B cell (primary cell): ENCODE results near the gene QSER1. TPM values are rescaled to one million over a fixed set of nuclear protein-coding genes. Genes with fewer than 3 reads are reported as not detected.

Experiments
- ATAC-seq: fragments of 200-7000 bp; cut with Tn5 transposase; one replicate; pipeline ENCODE4 v1.10.0; 2021; ENCODE audit warnings: low read depth, mild to moderate bottlenecking, moderate number of reproducible peaks, moderate library complexity
- CTCF ChIA-PET: fragments of 350-600 bp; sonication (Branson Sonifier 250); formaldehyde crosslinking; loops from one replicate; lab custom pipeline; 2021; ENCODE audit warnings: antibody characterized with exemption, inconsistent platforms; lab: Charles Lee
- POLR2A ChIA-PET: fragments of 350-600 bp; sonication (Branson Sonifier 250); formaldehyde crosslinking; loops from one replicate; lab custom pipeline; 2021; ENCODE audit warnings: antibody characterized with exemption; lab: Charles Lee
- DNase-seq: peaks from one replicate; pipeline ENCODE4 v3.0.0; 2013
- H2AFZ ChIP-seq: 2 replicates; pipeline ENCODE4 v1.6.1; 2012; ENCODE audit warnings: mild to moderate bottlenecking, low read depth, low read length; ENCODE audit not compliant: insufficient read depth, poor library complexity, severe bottlenecking
- H3K27ac ChIP-seq, 2 donors: 1 replicate in 1 of 2; 2 replicates in 1 of 2; pipeline ENCODE4 v1.5.1; 2012 to 2013; ENCODE audit warnings: low read length in 2 of 2, mild to moderate bottlenecking in 2 of 2, moderate library complexity in 1 of 2
- H3K27me3 ChIP-seq, 4 experiments: fragments of 200-600 bp in 1 of 4; sonication (generic) in 1 of 4; replicated peaks in 1 of 4; 1 replicate in 2 of 4; 2 replicates in 2 of 4; pipeline versions ENCODE4 v1.6.1 to v1.7.0; 2013 to 2016; ENCODE audit warnings: low read length in 3 of 4, mild to moderate bottlenecking in 2 of 4, mixed read lengths in 1 of 4, moderate library complexity in 1 of 4; ENCODE audit not compliant: insufficient read depth in 4 of 4, control insufficient read depth in 3 of 4; ENCODE audit errors: control extremely low read depth in 1 of 4
- H3K36me3 ChIP-seq, 2 experiments: replicated peaks in 1 of 2; 1 replicate in 1 of 2; 2 replicates in 1 of 2; pipeline versions ENCODE4 v1.6.1 to v1.7.1; 2013; ENCODE audit warnings: low read length in 1 of 2; ENCODE audit not compliant: insufficient read depth in 2 of 2, control insufficient read depth in 1 of 2; ENCODE audit errors: control extremely low read depth in 1 of 2, extremely low read depth in 1 of 2
- H3K4me1 ChIP-seq, 2 donors: fragments of 200-600 bp in 1 of 2; sonication (generic) in 1 of 2; 1 replicate in 1 of 2; 2 replicates in 1 of 2; pipeline versions ENCODE4 v1.5.1 to v1.6.1; 2013 to 2017; ENCODE audit warnings: low read length in 2 of 2; ENCODE audit not compliant: control insufficient read depth in 2 of 2, insufficient read depth in 2 of 2
- H3K4me2 ChIP-seq: replicated peaks from 2 replicates; pipeline ENCODE3; 2012; ENCODE audit warnings: mild to moderate bottlenecking, low read depth, low read length; ENCODE audit not compliant: poor library complexity, severe bottlenecking
- H3K4me3 ChIP-seq, 5 experiments: fragments of 200-600 bp in 1 of 5; sonication (generic) in 1 of 5; 1 replicate in 3 of 5; 2 replicates in 2 of 5; pipeline versions ENCODE4 v1.5.1 to v1.7.0; 2011 to 2016; ENCODE audit warnings: low read length in 4 of 5, mild to moderate bottlenecking in 4 of 5, low read depth in 2 of 5, control low read depth in 1 of 5, moderate library complexity in 1 of 5; ENCODE audit not compliant: insufficient read depth in 1 of 5; ENCODE audit errors: control extremely low read depth in 1 of 5, extremely low read depth in 1 of 5
- H3K79me2 ChIP-seq: fragments of 200-600 bp; sonication (generic); one replicate; pipeline ENCODE4 v1.6.0; 2016; ENCODE audit warnings: low read length; ENCODE audit not compliant: control insufficient read depth, insufficient read depth
- H3K9ac ChIP-seq: fragments of 200-600 bp; sonication (generic); 2 replicates; pipeline ENCODE4 v1.6.1; 2017; ENCODE audit warnings: mild to moderate bottlenecking, low read length, moderate library complexity
- H3K9me3 ChIP-seq, 3 donors: one replicate each; pipeline versions ENCODE4 v1.6.1 to v1.7.1; 2013; ENCODE audit warnings: low read length in 2 of 3; ENCODE audit not compliant: control insufficient read depth in 2 of 3, insufficient read depth in 1 of 3; ENCODE audit errors: control extremely low read depth in 1 of 3
- H4K20me1 ChIP-seq: 2 replicates; pipeline ENCODE4 v1.6.0; 2012; ENCODE audit warnings: mild to moderate bottlenecking, low read length; ENCODE audit not compliant: insufficient read depth, control insufficient read depth, poor library complexity, severe bottlenecking
- H3K27ac Mint-ChIP-seq: one replicate; pipeline ENCODE4 v1.8.0; 2021; ENCODE audit warnings: mixed read lengths
- H3K27me3 Mint-ChIP-seq: one replicate; pipeline ENCODE4 v1.8.0; 2021; ENCODE audit warnings: mixed read lengths
- H3K4me1 Mint-ChIP-seq: one replicate; pipeline ENCODE4 v1.8.0; 2021; ENCODE audit warnings: mixed read lengths
- H3K4me3 Mint-ChIP-seq: one replicate; pipeline ENCODE4 v1.8.0; 2021; ENCODE audit warnings: mixed read lengths
- H3K9me3 Mint-ChIP-seq: one replicate; pipeline ENCODE4 v1.8.0; 2022; ENCODE audit warnings: mixed read lengths; ENCODE audit not compliant: insufficient read depth
- CTCF ChIP-seq: fragments of 200-600 bp; IDR thresholded peaks from one replicate; pipeline ENCODE4 v1.8.0; 2022; ENCODE audit warnings: antibody characterized with exemption, mild to moderate bottlenecking
- EZH2 ChIP-seq: IDR thresholded peaks from 2 replicates; pipeline ENCODE4 v1.6.1; 2012; ENCODE audit warnings: borderline replicate concordance, low read depth, mild to moderate bottlenecking, moderate library complexity, low read length; ENCODE audit not compliant: insufficient read depth, poor library complexity, severe bottlenecking
- WGBS: methylation state at CpG from one replicate; pipeline ENCODE4 v1.1.5; 2013; ENCODE audit warnings: missing lambda C conversion rate; ENCODE audit not compliant: insufficient coverage; 5-methylcytosine and 5-hydroxymethylcytosine counted together
- intact Hi-C: fragments of 100-400 bp; cut with micrococcal nuclease; formaldehyde crosslinking; loops from one replicate; pipeline ENCODE4 v1.10.0; 2022
- polyA plus RNA-seq: library from polyadenylated mRNA; depleted of rRNA; stranded (reverse); fragments of >200 nt; gene quantifications from 2 replicates; pipeline ENCODE4 v1.2.3, GENCODE V29; 2012
- total RNA-seq, 2 donors: library from RNA; stranded (reverse); fragments of 120-200 nt in 1 of 2; gene quantifications; 1 replicate in 1 of 2; 2 replicates in 1 of 2; pipeline versions ENCODE4 v1.2.3 to v1.2.4, GENCODE V29; 2013 to 2022

The QSER1 gene
- total and polyA plus RNA-seq, 2 donors (not counting 1 experiment from before 2014, with no cell fraction given), result 2.5 to 23.1 TPM

- H3K27me3 ChIP-seq, result no peaks in the 10 kb centered on the region
- peaks cover 3% of the 10 kb centered on the region for H3K4me1 Mint-ChIP-seq
- no peaks in the 10 kb centered on the region for H3K79me2 ChIP-seq
- no peak for TF ChIP-seq EZH2
- no peak for TF ChIP-seq CTCF
- ChIA-PET POLR2A (no interaction called here), CTCF (no interaction called here)
- no peaks in the 10 kb centered on the region for H4K20me1 ChIP-seq
- ATAC-seq, result no peak
- no peak overlapping the region for H3K9ac ChIP-seq
- peaks cover 14% of the 10 kb centered on the region for H3K27me3 Mint-ChIP-seq
- H3K27ac Mint-ChIP-seq, result no peak overlapping the region
- no peak overlapping the region for H3K4me3 Mint-ChIP-seq
- 96% methylated on average over 3 of the region's 3 CpGs for WGBS
- H2AFZ ChIP-seq, result no peak overlapping the region
- intact Hi-C loops, result no loop called here
- H3K36me3 ChIP-seq, result no peaks in the 10 kb centered on the region
- H3K9me3 ChIP-seq, result peaks cover 3 to 9% (median 7%) of the 10 kb centered on the region in 3 donors
- no peak overlapping the region for H3K4me3 ChIP-seq
- H3K4me2 ChIP-seq, result no peak overlapping the region
- H3K4me1 ChIP-seq, result no peaks in the 10 kb centered on the region
- H3K27ac ChIP-seq, result no peak overlapping the region
- peaks cover 10% of the 10 kb centered on the region for H3K9me3 Mint-ChIP-seq
- no peak for DNase-seq
These were observed 98.8 kb downstream of the QSER1 start for GRCh38 chr11:32991427-32991826.

- H3K27me3 Mint-ChIP-seq, result peaks cover 19% of the 10 kb centered on the region
- Histone ChIP-seq H3K36me3 (no peaks in the 10 kb centered on the region), H3K4me3 (no peak overlapping the region), H3K79me2 (no peaks in the 10 kb centered on the region), H4K20me1 (no peaks in the 10 kb centered on the region), H3K4me1 (no peaks in the 10 kb centered on the region), H3K27ac (no peak overlapping the region), H3K9me3 (peaks cover 3 to 9% (median 7%) of the 10 kb centered on the region in 3 donors), H2AFZ (no peak overlapping the region), H3K9ac (no peak overlapping the region), H3K27me3 (no peaks in the 10 kb centered on the region), H3K4me2 (no peak overlapping the region)
- no peak for TF ChIP-seq CTCF
- TF ChIP-seq EZH2, result no peak
- H3K9me3 Mint-ChIP-seq, result peaks cover 10% of the 10 kb centered on the region
- peaks cover 3% of the 10 kb centered on the region for H3K4me1 Mint-ChIP-seq
- DNase-seq, result no peak
- H3K27ac Mint-ChIP-seq, result no peak overlapping the region
- POLR2A ChIA-PET, result no interaction called here
- H3K4me3 Mint-ChIP-seq, result no peak overlapping the region
- CTCF ChIA-PET, result no interaction called here
- intact Hi-C loops, result no loop called here
- no peak for ATAC-seq
These were observed 99.3 kb downstream of the QSER1 start for GRCh38 chr11:32991898-32992297.
